Left cardiac atrium (tissue), 4 donors: ENCODE data around the gene RHOH. TPM values are rescaled to one million over a fixed set of nuclear protein-coding genes. Genes with fewer than 3 reads are reported as not detected.
"Not testable (repeated sequence)": the region's sequence is repeated elsewhere in the genome, so short reads cannot be mapped to it uniquely, and the experiment has no call there.

Experiments used
- ATAC-seq, 2 donors: fragments of 200-7000 bp; cut with Tn5 transposase; one replicate each; pipeline ENCODE4 v1.9.1; 2020; ENCODE audit warnings: mild to moderate bottlenecking in 2 of 2, moderate library complexity in 2 of 2
- DNase-seq: peaks from one replicate; pipeline ENCODE4 v3.0.0-alpha.2; 2020
- intact Hi-C, 2 donors: fragments of 100-400 bp; cut with DNase I; formaldehyde crosslinking; loops; one replicate each; pipeline versions ENCODE4 v1.14.1 to v1.15.1; 2022 to 2023
- total RNA-seq, 2 donors: library from RNA; stranded (reverse); fragmentation: NEBNext Ultra II Directional; extraction: Animal tissue kit (Norgen Biotek cat#: 25700); gene quantifications; one replicate each; pipeline ENCODE4 v1.2.1, GENCODE V29; 2021
- donor health status: DM: no; HTN: yes; CAD: no.
- donor health status: DM: no; HTN: yes; CAD: no; lungs with severe emphysema.
- donor health status: DM: yes; HTN: yes; CAD: no.
- donor health status: Dilated cardiomyopathy.

Gene RHOH
- total RNA-seq, 2 donors from 2014 or later: 0.68 to 1.8 TPM

DNA sequence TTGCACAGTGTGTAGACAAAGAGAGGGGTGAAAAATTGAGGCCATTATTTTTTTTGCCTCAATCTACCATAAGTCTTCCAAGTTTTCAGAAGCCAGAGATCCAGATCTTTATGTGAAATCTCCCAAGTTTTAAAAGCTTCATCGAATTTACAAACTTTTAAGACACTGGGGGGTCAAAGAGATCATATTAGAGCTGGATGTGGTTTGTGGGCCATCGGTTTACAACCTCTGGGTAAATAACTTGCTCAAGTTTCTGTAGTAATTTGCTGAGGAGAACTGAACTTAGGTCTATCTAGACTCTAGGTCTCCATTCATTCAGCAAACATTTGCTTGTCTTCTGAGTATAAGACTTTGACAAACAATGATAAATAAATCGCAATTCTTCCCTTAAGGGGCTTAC lies 84.3 kb downstream of the RHOH start:
- intact Hi-C loops: no loop called here
- DNase-seq (no peak), ATAC-seq (no peak)

DNA sequence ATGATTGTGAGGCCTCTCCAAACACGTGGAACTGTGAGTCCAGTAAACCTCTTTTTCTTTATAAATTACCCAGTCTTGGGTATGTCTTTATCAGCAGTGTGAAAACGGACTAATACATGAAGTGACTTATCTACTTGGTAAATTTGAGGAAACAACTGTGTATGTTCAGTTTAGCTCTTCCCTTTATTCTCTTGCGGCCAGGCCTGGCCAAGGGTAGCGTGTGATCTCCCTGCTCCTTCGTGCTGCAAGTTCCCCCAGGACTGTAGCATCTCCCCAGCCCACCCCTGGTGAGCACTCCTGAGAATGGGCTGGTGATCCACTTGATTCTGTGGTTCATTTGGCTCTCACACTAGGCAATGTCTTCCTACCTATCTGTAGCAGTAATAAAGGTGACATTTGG lies 85.1 kb downstream of the RHOH start:
- ATAC-seq (no peak), DNase-seq (no peak)
- intact Hi-C loops: no loop called here

DNA sequence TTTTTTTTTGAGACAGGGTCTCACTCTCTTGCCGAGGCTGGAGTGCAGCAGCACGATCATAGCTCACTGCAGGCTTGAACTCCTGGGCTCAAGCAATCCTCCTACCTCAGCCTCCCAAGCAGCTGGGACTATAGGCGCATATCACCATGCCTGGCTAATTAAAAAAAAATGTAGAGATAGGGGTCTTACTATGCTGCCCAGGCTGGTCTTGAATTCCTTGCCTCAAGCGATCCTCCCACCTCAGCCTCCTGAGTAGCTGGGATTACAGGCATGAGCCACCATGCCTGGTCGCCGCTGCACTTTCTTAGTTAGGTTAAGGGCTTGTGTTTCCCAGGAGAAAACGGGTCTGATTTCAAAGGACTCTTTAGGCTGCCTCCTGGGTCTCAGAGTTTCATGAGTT lies 86.0 kb downstream of the RHOH start:
- DNase-seq, intact Hi-C loops, ATAC-seq: not testable (repeated sequence)

DNA sequence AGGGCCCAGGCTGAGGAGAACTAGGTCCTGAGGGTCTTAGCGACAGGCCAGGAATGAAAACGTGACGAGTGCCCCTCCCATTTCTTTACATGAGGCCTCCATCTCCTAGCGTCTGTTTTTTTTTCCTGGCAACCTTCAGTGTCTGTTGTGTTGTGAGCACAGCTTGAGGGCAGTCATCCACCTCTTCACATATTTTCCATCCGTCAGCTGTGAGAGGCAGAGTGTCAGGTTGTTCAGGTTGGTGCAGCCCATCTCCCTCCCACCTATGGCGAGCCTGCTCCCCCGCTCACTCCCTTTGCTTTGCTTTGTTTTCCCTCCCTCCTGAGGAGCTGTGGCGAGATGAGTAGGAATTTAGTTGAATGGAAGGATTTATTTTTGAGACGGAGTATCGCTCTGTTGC lies 86.6 kb downstream of the RHOH start:
- no peak for ATAC-seq
- intact Hi-C loops: no loop called here

DNA sequence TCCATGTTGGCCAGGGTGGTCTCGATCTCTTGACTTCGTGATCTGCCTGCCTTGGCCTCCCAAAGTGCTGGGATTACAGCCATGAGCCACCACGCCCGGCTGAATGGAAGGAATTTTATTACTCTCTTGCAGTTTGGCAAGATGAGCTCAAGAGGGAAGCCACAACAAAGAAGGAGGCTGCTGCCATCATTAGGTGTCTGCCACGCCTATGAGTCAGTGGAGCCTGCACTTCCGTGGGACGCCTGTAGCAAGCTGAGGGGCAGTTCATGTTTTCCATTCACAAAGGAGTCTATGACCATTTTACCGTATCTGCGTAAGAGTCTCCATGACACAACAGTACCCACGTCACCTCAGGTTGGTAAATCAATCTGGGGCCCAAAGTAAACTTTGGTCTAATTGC lies 87.1 kb downstream of the RHOH start:
- DNase-seq (no peak), ATAC-seq (peak in 1 of 2 donors; percentile 27)
- intact Hi-C loops: no loop called here

More for the DNA sequence above, 86.6 kb downstream of the RHOH start:
- DNase-seq: no peak

DNA sequence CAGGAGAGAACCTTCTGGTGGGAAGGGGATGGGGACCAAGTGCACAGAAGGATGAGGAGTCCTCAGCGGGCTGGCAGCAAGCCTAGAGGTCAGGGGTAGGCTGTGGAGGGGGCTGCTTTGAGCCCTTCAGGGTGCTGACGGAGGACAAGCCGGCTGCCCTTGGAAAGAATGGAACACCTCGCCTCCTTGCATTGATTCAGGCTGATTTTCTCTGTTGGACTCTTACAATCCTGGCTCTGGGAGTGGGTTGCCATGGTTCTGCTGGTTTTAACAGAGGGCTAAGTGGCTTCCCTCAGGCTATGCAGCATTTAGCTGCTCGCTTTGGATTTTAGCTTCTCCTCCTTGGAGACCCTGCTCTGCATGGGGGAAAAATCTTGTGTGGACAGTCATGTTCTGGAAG lies 88.9 kb downstream of the RHOH start:
- ATAC-seq (no peak), DNase-seq (no peak)
- intact Hi-C loops: no loop called here

DNA sequence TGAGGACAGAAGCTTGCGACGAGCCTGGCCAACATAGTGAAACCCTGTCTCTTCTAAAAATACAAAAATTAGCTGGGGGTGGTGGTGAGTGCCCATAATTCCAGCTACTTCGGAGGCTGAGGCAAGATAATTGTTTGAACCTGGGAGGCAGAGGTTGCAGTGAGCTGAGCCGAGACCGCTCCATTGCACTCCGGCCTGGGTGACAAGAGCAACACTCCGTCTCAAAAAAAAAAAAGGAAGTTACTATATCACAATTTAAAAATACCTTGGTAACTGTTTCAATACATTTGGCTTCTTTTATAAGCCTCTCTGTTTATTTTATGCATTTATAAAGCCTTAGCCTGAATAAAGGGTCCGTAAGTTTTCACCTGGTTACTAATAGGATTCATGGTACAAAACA lies 91.7 kb downstream of the RHOH start:
- ATAC-seq (no peak), DNase-seq (no peak)
- intact Hi-C loops: no loop called here

DNA sequence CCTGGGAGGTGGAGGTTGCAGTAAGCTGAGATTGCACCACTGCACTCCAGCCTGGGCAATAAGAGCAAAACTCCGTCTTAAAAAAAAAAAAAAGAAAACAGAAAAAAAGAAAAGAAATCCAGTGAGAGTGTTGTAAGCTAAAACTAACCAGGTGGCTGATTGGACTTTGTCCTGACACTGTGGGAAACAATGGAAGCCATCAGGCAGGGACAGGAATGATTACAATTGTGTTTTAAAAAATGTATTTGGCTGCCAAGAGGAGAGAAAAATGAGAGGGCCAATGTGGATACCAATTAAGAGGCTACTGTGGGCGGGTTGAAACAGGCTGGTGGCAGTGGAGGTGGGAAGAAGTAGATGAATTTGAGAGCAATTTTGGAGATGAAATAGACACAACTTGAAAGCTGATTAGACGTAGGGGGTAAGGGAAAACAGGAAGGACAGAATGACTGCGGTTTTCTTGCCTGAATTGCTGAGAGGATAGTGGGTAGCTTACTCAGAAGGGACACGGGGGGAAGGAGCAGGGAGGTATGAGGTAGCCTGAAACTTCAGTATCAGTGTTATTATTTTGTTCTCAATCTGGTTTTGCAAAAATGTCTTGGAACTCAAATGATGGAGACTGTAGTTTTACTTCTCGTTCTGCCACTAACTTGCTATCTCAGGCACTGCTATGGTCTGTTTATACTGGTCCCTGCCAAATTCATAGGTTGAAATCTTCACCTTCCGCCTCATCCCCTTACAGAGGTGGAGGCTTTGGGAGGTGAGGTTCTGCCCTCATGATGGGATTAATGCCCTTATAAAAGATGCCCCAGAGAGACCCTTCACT lies 92.7 kb downstream of the RHOH start:
- ATAC-seq (no peak), DNase-seq (no peak)

DNA sequence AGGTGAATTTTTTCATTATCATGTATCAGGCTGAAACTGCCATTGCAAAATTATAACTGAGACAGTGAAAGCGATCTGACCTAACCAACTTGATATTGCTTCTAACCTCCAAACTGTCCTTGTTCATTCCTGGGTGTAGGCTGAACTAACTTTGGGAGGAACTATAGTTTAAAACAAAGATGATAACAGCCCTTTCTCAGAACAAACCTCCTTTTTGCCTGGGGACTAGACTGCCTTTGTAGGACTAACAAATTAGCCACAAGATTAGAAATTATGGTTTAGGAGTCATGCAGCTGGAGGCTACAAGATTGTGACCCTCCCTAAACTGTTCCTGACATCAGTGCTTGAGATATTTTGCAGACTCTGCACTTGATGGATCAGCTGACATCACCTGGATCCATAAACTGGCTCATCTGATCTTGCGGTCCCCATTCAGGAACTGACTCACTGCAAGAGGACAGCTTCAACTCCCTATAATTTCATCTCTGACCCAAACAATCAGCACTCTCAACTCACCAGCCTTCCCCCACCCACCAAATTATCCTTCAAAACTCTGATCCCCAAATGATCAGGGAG lies 93.9 kb downstream of the RHOH start:
- DNase-seq, intact Hi-C loops, ATAC-seq: not testable (repeated sequence)

More for the DNA sequence above, 92.7 kb downstream of the RHOH start:
- intact Hi-C loops: no loop called here

DNA sequence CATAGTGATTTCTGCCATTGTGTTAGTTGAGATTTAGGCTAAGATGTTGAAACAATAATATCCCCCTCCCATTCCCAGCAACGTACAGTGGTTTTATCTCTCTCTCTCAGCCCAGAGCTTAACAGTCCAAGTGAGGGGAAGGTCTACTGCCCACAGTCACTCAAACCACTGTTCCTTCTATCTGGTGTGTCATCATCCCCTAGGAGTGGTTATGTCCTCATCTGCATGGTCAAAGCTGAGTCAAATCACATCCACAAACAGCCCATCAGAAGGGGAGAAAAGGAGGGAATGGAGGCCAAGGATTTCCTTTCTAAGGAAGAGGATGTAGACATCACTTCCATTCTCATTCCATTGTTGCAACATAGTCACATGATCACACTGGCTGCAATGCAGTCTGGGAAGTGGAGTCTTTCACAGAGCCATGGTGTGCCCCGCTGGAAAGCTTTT lies 95.5 kb downstream of the RHOH start:
- intact Hi-C loops: no loop called here
- ATAC-seq: no peak

DNA sequence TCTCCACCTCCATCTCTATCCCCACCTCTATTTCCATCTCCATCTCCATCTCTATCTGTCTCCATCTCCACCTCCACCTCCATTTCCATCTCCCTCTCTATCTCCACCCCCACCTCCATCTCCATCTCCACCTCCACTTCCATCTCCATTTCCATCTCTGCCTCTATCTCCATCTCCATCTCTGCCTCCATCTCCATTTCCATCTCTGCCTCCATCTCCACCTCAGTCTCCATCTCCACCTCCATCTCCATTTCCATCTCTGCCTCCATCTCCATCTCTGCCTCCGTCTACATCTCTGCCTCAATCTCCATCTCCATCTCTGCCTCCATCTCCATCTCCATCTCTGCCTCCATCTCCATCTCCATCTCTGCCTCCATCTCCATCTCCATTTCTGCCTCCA lies 97.5 kb downstream of the RHOH start:
- no peak for ATAC-seq
- no peak for DNase-seq
- intact Hi-C loops: no loop called here

More for the DNA sequence above, 95.5 kb downstream of the RHOH start:
- no peak for DNase-seq

DNA sequence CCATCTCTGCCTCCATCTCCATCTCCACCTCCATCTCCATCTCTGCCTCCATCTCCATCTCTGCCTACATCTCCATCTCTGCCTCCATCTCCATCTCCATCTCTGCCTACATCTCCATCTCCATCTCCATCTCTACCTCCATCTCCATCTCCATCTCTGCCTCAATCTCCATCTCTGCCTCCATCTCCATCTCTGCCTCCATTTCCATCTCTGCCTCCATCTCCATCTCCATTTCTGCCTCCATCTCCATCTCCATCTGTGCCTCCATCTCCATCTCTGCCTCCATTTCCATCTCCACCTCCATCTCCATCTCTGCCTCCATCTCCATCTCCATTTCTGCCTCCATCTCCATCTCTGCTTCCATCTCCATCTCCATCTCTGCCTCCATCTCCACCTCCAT lies 98.2 kb downstream of the RHOH start:
- ATAC-seq, DNase-seq, intact Hi-C loops: not testable (repeated sequence)

DNA sequence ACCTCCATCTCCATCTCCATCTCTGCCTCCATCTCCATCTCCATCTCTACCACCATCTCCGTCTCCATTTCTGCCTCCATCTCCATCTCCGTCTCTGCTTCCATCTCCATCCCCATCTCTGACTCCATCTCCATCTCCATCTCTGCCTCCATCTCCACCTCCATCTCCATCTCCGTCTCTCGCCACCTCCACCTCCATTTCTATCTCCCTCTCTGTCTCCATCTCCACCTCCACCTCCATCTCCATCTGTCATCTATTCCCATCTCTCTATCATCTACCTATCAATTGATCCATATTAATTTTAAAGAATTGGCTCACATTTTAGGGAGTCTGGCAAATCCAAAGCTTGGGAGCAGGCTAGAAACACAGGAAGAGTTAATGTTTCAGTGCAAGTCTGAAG lies 98.7 kb downstream of the RHOH start:
- DNase-seq: no peak
- intact Hi-C loops: no loop called here

More for the DNA sequence above, 98.7 kb downstream of the RHOH start:
- no peak for ATAC-seq

Other genes starting within 250 kb of the RHOH start
- gene PDS5A, start 219.1 kb upstream of the RHOH start, total RNA-seq: 10 to 100 TPM; 35.3 to 40.3 TPM
- 1 to 10 TPM; 4.3 to 4.7 TPM for gene N4BP2, start 140.2 kb upstream of the RHOH start, total RNA-seq
- not detected for gene CHRNA9, start 138.3 kb downstream of the RHOH start, total RNA-seq